AG04450 (cell line): ENCODE data around the gene PGP. TPM values are rescaled to one million over a fixed set of nuclear protein-coding genes. Genes with fewer than 3 reads are reported as not detected.

Experiments used
- CTCF ChIA-PET: fragments of 300-600, 350-600 bp; formaldehyde crosslinking; extraction: SDS; loops from one replicate; lab custom pipeline; 2022; ENCODE audit warnings: antibody characterized with exemption, inconsistent platforms; lab: Charles Lee
- POLR2A ChIA-PET: fragments of 350-600 bp; formaldehyde crosslinking; extraction: SDS; loops from one replicate; lab custom pipeline; 2021; ENCODE audit warnings: antibody characterized with exemption, inconsistent platforms; lab: Yijun Ruan, JAX
- DNase-seq: peaks from one replicate; pipeline ENCODE4 v3.0.0-alpha.2; 2011; ENCODE audit warnings: low read depth, low spot score
- H3K27ac ChIP-seq: one replicate; pipeline ENCODE4 v1.5.1; 2012; ENCODE audit warnings: low read depth, low read length, control low read depth
- H3K27me3 ChIP-seq: one replicate; pipeline ENCODE4 v1.6.0; 2012; ENCODE audit warnings: low read length; ENCODE audit not compliant: control insufficient read depth, insufficient read depth
- H3K4me3 ChIP-seq: 2 replicates; pipeline ENCODE4 v1.5.1; 2011; ENCODE audit warnings: mild to moderate bottlenecking, low read depth, low read length, control low read depth
- H3K9me3 ChIP-seq: 2 replicates; pipeline ENCODE4 v1.5.1; 2012; ENCODE audit warnings: low read length; ENCODE audit not compliant: control insufficient read depth, insufficient read depth
- CTCF ChIP-seq: IDR thresholded peaks from 2 replicates; pipeline ENCODE4 v1.5.1; 2011; ENCODE audit warnings: low read depth, low read length, control low read depth, inconsistent platforms
- polyA plus RNA-seq: library from polyadenylated mRNA; depleted of rRNA; stranded (reverse); fragments of >200 nt; gene quantifications from 2 replicates; pipeline ENCODE4 v1.2.3, GENCODE V29; 2011

PGP gene
- polyA plus RNA-seq, 1 experiment, result 3.6 TPM

GRCh38 chr16:2176047-2176446, 38.6 kb downstream of the PGP start:
- Histone ChIP-seq H3K27me3 (no peaks in the 10 kb centered on the region), H3K9me3 (peaks cover 7% of the 10 kb centered on the region; the same call in 1 of the 2 replicates), H3K4me3 (no peak overlapping the region), H3K27ac (no peak overlapping the region)
- ChIA-PET CTCF (no interaction called here), POLR2A (no interaction called here)
- no peak for DNase-seq
- no peak for TF ChIP-seq CTCF

GRCh38 chr16:2175454-2175853, 39.2 kb downstream of the PGP start:
- TF ChIP-seq CTCF, result no peak
- no peaks in the 10 kb centered on the region for H3K27me3 ChIP-seq
- ChIA-PET CTCF (no interaction called here), POLR2A (interaction anchor here (1.3 kb wide), 1 partner anchor 20 kb away, joined by 5 read pairs; the partner anchor contains the start of gene TRAF7)
- H3K27ac ChIP-seq, result no peak overlapping the region
- DNase-seq, result no peak
- peaks cover 7% of the 10 kb centered on the region; the same call in 1 of the 2 replicates for H3K9me3 ChIP-seq
- H3K4me3 ChIP-seq, result no peak overlapping the region

GRCh38 chr16:2174396-2175131, 40.1 kb downstream of the PGP start:
- Histone ChIP-seq H3K4me3 (no peak overlapping the region), H3K27ac (no peak overlapping the region), H3K9me3 (peaks cover 7% of the 10 kb centered on the region; the same call in 1 of the 2 replicates), H3K27me3 (no peaks in the 10 kb centered on the region)
- ChIA-PET POLR2A (interaction anchor here (1.3 kb wide), 1 partner anchor 19 kb away, joined by 5 read pairs; the partner anchor contains the start of gene TRAF7), CTCF (no interaction called here)
- DNase-seq, result no peak
- TF ChIP-seq CTCF, result no peak

GRCh38 chr16:2173916-2174315, 40.7 kb downstream of the PGP start:
- CTCF ChIA-PET, result no interaction called here
- Histone ChIP-seq H3K9me3 (peaks cover 7% of the 10 kb centered on the region; the same call in 1 of the 2 replicates), H3K27me3 (no peaks in the 10 kb centered on the region), H3K4me3 (no peak overlapping the region), H3K27ac (no peak overlapping the region)
- POLR2A ChIA-PET, result interaction anchor here (2.8 kb wide), 1 partner anchor 18 kb away, joined by 13 read pairs; the partner anchor contains the start of gene TRAF7
- no peak for TF ChIP-seq CTCF
- no peak for DNase-seq

- Histone ChIP-seq H3K4me3 (no peak overlapping the region), H3K9me3 (peaks cover 5% of the 10 kb centered on the region; the same call in 1 of the 2 replicates), H3K27ac (no peak overlapping the region), H3K27me3 (no peaks in the 10 kb centered on the region)
- DNase-seq, result no peak
- ChIA-PET CTCF (no interaction called here), POLR2A (interaction anchor here (2.8 kb wide), 1 partner anchor 18 kb away, joined by 13 read pairs; the partner anchor contains the start of gene TRAF7)
- no peak for TF ChIP-seq CTCF
These were observed 41.3 kb downstream of the PGP start for GRCh38 chr16:2173366-2173765.
